Body of pancreas (tissue), 4 donors: ENCODE data around the gene TTLL9. TPM values are rescaled to one million over a fixed set of nuclear protein-coding genes. Genes with fewer than 3 reads are reported as not detected.

Source experiments
- ATAC-seq: fragments of 150-250 bp; one replicate; pipeline ENCODE4 v1.9.1; 2016
- DNase-seq, 4 donors: peaks; one replicate each; pipeline ENCODE4 v3.0.0-alpha.2; 2019
- H3K27ac ChIP-seq, 4 donors: fragments of 200-600 bp; sonication (generic); 1 replicate in 3 of 4; 2 replicates in 1 of 4; pipeline versions ENCODE4 v1.5.1 to v1.6.1; 2016 to 2019; ENCODE audit warnings: mild to moderate bottlenecking in 1 of 4, mixed read lengths in 1 of 4, moderate library complexity in 1 of 4
- H3K27me3 ChIP-seq, 2 donors: fragments of 200-600 bp; sonication (generic); one replicate each; pipeline ENCODE4 v1.6.0; 2016; ENCODE audit warnings: mild to moderate bottlenecking in 1 of 2
- H3K36me3 ChIP-seq, 2 donors: fragments of 200-600 bp; sonication (generic); replicated peaks in 1 of 2; 2 replicates each; pipeline ENCODE4 v1.5.1; 2016; ENCODE audit warnings: low read depth in 2 of 2; ENCODE audit not compliant: insufficient read depth in 1 of 2
- H3K4me1 ChIP-seq: fragments of 200-600 bp; sonication (generic); one replicate; pipeline ENCODE4 v1.6.0; 2016
- H3K4me3 ChIP-seq, 2 donors: fragments of 200-600 bp; sonication (generic); 1 replicate in 1 of 2; 2 replicates in 1 of 2; pipeline ENCODE4 v1.5.1; 2016 to 2019
- H3K9me3 ChIP-seq, 3 donors: fragments of 200-600 bp; sonication (generic); 1 replicate in 2 of 3; 2 replicates in 1 of 3; pipeline ENCODE4 v1.5.1; 2016
- POLR2A ChIP-seq, 3 donors: fragments of 450-650 bp; IDR thresholded peaks; one replicate each; pipeline ENCODE4 v1.6.1; 2016; ENCODE audit warnings: antibody characterized with exemption in 3 of 3, mild to moderate bottlenecking in 2 of 3
- WGBS, 2 donors: methylation state at CpG; one replicate each; pipeline ENCODE4 v1.1.5; 2017; 5-methylcytosine and 5-hydroxymethylcytosine counted together
- intact Hi-C: fragments of 100-400 bp; cut with DNase I; formaldehyde crosslinking; loops from one replicate; pipeline ENCODE4 v1.15.1; 2023
- total RNA-seq, 2 donors: library from RNA; depleted of rRNA; stranded (reverse); fragments of >200 nt; gene quantifications; one replicate each; pipeline ENCODE4 v1.1.0, GENCODE V29; 2016
- TF ChIP-seq, protein P1 (sequence below), 7 experiments: fragments of 450-650 bp in 4 of 7; fragments of 200-600 bp in 3 of 7; sonication (generic) in 3 of 7; IDR thresholded peaks; one replicate each; pipeline ENCODE4 v1.5.1; 2016 to 2019; ENCODE audit warnings: antibody characterized with exemption in 7 of 7

TTLL9 gene
- total RNA-seq, 2 donors from 2014 or later = 0.52 to 0.99 TPM

GRCh38 chr20:31975874-31976273 is 105.4 kb downstream of the TTLL9 start:
- Histone ChIP-seq H3K27ac (no peak overlapping the region), H3K27me3 (no peaks in the 10 kb centered on the region), H3K36me3 (no peaks in the 10 kb centered on the region), H3K9me3 (no peaks in the 10 kb centered on the region), H3K4me3 (no peak overlapping the region), H3K4me1 (no peaks in the 10 kb centered on the region)
- 51 to 70% methylated on average over 2 of the region's 2 CpGs for WGBS, 2 donors
- no peak for TF ChIP-seq POLR2A (IDR thresholded peaks at IDR 0.05)
- no peak for DNase-seq
- ATAC-seq = no peak
- intact Hi-C loops = no loop called here

- WGBS, 2 donors = 75 to 84% methylated on average over 4 of the region's 4 CpGs
- ATAC-seq (no peak), DNase-seq (no peak)
- no peaks in the 10 kb centered on the region for H3K36me3 ChIP-seq
- TF ChIP-seq, protein P1, sequence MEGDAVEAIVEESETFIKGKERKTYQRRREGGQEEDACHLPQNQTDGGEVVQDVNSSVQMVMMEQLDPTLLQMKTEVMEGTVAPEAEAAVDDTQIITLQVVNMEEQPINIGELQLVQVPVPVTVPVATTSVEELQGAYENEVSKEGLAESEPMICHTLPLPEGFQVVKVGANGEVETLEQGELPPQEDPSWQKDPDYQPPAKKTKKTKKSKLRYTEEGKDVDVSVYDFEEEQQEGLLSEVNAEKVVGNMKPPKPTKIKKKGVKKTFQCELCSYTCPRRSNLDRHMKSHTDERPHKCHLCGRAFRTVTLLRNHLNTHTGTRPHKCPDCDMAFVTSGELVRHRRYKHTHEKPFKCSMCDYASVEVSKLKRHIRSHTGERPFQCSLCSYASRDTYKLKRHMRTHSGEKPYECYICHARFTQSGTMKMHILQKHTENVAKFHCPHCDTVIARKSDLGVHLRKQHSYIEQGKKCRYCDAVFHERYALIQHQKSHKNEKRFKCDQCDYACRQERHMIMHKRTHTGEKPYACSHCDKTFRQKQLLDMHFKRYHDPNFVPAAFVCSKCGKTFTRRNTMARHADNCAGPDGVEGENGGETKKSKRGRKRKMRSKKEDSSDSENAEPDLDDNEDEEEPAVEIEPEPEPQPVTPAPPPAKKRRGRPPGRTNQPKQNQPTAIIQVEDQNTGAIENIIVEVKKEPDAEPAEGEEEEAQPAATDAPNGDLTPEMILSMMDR (IDR thresholded peaks at IDR 0.05) = no peak
- TF ChIP-seq POLR2A (IDR thresholded peaks at IDR 0.05) = no peak
- H3K27me3 ChIP-seq = no peaks in the 10 kb centered on the region
- no peaks in the 10 kb centered on the region for H3K9me3 ChIP-seq
- H3K27ac ChIP-seq = no peak overlapping the region
- no peaks in the 10 kb centered on the region for H3K4me1 ChIP-seq
- intact Hi-C loops = no loop called here
- H3K4me3 ChIP-seq = no peak overlapping the region
These were observed 106.6 kb downstream of the TTLL9 start for GRCh38 chr20:31977080-31977479.

GRCh38 chr20:31979713-31980426 is 109.4 kb downstream of the TTLL9 start:
- H3K36me3 ChIP-seq = no peaks in the 10 kb centered on the region
- no peaks in the 10 kb centered on the region for H3K9me3 ChIP-seq
- ATAC-seq (no peak), DNase-seq (no peak)
- no peak overlapping the region for H3K27ac ChIP-seq
- H3K27me3 ChIP-seq = no peaks in the 10 kb centered on the region
- no peak for TF ChIP-seq POLR2A (IDR thresholded peaks at IDR 0.05)
- TF ChIP-seq, protein P1 (IDR thresholded peaks at IDR 0.05) = no peak
- intact Hi-C loops = no loop called here
- no peaks in the 10 kb centered on the region for H3K4me1 ChIP-seq
- WGBS, 2 donors = 50 to 52% methylated on average over 6 of the region's 6 CpGs
- no peak overlapping the region for H3K4me3 ChIP-seq

GRCh38 chr20:31981784-31982183 is 111.3 kb downstream of the TTLL9 start:
- H3K27me3 ChIP-seq = no peaks in the 10 kb centered on the region
- no peaks in the 10 kb centered on the region for H3K36me3 ChIP-seq
- WGBS, 2 donors = 59 to 72% methylated on average over 2 of the region's 2 CpGs
- TF ChIP-seq, protein P1 (IDR thresholded peaks at IDR 0.05) = no peak
- no peak for TF ChIP-seq POLR2A (IDR thresholded peaks at IDR 0.05)
- no peak overlapping the region for H3K4me3 ChIP-seq
- H3K4me1 ChIP-seq = no peaks in the 10 kb centered on the region
- intact Hi-C loops = no loop called here
- ATAC-seq (no peak), DNase-seq (no peak)
- no peak overlapping the region for H3K27ac ChIP-seq
- H3K9me3 ChIP-seq = no peaks in the 10 kb centered on the region

DNA sequence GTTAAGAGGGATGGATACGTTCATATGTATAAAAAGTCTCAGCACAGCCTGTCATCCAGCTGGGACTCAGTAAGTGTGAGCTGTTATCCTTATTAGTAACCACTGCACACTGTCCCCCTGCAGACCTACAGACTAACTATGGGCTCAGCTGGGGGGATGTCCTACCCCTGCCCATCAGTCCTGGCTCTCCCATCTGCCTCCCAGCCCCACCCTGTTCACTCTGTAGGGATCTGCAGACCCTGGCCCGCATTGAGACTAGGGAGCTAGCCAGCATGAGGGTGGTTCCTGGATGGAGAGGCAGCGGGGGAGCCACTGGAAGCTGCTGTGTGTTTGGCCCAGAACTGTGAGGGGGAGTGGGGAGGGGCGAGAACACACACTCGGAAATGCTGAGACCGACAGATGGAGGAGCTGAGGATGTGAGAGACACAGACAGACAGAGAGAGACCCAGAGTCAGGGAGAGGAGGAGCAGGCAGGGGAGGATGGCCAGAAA is 114.6 kb downstream of the TTLL9 start:
- WGBS, 2 donors = 30 to 32% methylated on average over 6 of the region's 6 CpGs
- no peak for ATAC-seq
- Histone ChIP-seq H3K27me3 (no peaks in the 10 kb centered on the region), H3K36me3 (no peaks in the 10 kb centered on the region), H3K4me3 (no peak overlapping the region), H3K27ac (no peak overlapping the region), H3K9me3 (no peaks in the 10 kb centered on the region), H3K4me1 (no peaks in the 10 kb centered on the region)
- no peak for DNase-seq
- TF ChIP-seq, protein P1 (IDR thresholded peaks at IDR 0.05) = no peak
- TF ChIP-seq POLR2A (IDR thresholded peaks at IDR 0.05) = no peak
- intact Hi-C loops = no loop called here
